ENCODE data around the gene LONP1.
"Not testable (repeated sequence)": the region's sequence is repeated elsewhere in the genome, so short reads cannot be mapped to it uniquely, and the experiment has no call there.

LONP1 gene

DNA sequence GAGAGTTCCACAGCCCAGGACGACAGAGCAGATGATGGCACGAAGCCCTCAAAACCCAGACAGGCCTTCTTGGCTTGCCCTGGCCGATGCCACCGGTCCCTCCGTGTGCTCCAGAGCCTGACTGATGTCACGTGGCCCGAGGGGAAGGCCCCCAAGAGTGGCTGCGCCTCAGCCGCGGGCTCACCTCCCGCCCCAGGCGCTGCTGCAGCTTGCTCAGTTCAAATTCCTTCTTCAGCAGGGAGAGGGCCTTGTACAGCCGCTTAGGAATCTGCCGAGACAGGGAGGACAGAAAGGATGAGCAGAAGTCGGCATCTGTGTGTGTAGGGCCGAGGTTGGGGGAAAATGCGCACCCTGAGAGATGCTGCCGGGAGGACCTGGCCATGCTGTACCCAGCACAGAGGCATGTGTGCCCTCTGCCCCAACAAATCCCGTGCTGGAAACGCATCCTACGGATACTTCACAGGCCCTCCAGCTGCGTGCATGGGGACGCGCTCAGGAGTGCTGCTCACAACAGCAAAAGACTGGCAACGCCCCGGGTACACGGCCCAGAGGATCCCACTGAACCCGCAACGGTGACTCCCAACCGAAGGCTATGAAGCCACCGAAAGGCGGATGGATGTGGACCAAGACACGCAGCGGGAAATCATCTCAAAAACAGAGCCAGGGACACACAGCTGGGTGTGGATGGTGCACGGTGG is 12.9 kb downstream of the LONP1 start:
- no peak overlapping the region for H3K4me3 ChIP-seq (ENCODE audit: low read depth, low read length)
- no peak for DNase-seq (ENCODE audit: low read depth)
- no peak for TF ChIP-seq MYC (IDR thresholded peaks at IDR 0.05; ENCODE audit: low read depth, low read length)
- TF ChIP-seq, protein P1, sequence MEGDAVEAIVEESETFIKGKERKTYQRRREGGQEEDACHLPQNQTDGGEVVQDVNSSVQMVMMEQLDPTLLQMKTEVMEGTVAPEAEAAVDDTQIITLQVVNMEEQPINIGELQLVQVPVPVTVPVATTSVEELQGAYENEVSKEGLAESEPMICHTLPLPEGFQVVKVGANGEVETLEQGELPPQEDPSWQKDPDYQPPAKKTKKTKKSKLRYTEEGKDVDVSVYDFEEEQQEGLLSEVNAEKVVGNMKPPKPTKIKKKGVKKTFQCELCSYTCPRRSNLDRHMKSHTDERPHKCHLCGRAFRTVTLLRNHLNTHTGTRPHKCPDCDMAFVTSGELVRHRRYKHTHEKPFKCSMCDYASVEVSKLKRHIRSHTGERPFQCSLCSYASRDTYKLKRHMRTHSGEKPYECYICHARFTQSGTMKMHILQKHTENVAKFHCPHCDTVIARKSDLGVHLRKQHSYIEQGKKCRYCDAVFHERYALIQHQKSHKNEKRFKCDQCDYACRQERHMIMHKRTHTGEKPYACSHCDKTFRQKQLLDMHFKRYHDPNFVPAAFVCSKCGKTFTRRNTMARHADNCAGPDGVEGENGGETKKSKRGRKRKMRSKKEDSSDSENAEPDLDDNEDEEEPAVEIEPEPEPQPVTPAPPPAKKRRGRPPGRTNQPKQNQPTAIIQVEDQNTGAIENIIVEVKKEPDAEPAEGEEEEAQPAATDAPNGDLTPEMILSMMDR (IDR thresholded peaks at IDR 0.05; ENCODE audit: low read depth, low read length) = no peak
- TF ChIP-seq, protein P2, sequence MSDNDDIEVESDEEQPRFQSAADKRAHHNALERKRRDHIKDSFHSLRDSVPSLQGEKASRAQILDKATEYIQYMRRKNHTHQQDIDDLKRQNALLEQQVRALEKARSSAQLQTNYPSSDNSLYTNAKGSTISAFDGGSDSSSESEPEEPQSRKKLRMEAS (IDR thresholded peaks at IDR 0.05; ENCODE audit: low read depth, low read length) = no peak
- TF ChIP-seq POLR2A (IDR thresholded peaks at IDR 0.05; ENCODE audit: extremely low read depth, insufficient read length) = no peak

DNA sequence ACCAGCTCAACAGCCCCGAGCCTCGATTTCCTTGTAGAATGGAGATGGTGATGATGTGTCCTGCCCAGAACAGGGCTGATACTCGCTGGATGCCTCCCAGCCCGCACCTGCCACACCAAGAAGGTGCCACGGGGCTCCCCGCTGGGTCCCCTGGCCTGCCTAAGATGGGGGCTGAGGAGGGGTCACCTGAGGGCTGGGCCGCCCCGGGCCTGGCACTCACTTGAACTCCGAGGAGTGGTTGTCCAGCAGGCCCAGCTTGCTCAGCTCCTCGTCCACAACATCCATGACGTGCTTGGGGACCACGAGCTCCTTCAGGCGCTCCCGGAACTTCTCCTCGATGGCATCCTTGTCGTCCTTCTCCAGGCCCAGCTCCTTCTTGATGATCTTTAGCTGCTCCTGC is 14.4 kb downstream of the LONP1 start:
- TF ChIP-seq, protein P2 (IDR thresholded peaks at IDR 0.05; ENCODE audit: low read depth, low read length) = no peak
- TF ChIP-seq MYC (IDR thresholded peaks at IDR 0.05; ENCODE audit: low read depth, low read length) (no peak), POLR2A (IDR thresholded peaks at IDR 0.05; ENCODE audit: extremely low read depth, insufficient read length) (no peak)
- TF ChIP-seq, protein P1 (IDR thresholded peaks at IDR 0.05; ENCODE audit: low read depth, low read length) = no peak
- DNase-seq (ENCODE audit: low read depth) = no peak
- H3K4me3 ChIP-seq (ENCODE audit: low read depth, low read length) = no peak overlapping the region

DNA sequence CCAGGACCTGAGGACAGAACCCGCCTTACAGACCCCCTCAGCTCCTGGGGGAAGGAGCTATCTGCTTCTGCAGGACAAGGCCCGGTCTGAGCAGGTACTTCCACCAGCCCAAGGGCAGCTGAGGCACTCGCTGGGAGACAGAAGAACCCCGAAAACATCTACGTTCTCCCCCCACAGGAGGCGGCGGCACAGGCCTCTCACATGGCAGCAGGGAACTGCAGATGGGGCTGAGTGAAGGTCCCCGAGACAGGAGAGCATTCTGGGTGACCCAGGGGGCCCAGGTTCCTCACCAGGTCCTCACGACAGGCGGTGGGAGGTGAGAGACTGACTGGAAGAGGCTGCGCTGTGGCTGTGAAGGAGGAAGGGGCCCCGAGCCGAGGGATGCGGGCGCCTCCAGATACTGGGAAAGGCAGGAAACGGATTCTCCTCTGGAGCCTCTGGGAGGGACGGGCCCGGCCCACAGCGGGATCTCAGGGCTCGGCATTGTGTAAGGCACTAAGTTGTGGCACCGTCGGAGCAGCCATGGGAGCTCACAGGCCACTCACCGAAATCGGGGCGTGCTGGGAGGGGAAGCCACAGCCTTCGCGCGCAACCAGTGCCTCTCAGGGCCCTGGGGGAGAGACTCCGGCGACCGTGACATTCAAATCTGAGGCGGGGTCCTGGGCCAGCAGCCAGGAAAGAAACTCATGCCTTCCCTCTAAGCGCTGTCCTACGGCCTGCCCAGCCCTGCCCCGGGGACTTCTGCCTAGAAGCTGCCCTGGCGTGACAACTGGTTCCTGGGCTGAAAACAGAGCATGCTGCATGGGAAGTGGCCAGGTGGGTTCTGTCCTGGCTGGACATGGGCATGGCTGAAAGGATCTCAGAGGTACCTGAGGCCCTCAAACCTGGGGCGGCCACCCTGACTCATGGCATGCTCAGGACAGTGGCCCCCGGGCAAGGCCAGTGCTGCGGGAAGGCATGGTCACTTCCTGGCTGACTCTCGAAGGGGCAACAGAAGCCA is 15.8 kb downstream of the LONP1 start:
- no peak overlapping the region for H3K4me3 ChIP-seq (ENCODE audit: low read depth, low read length)
- DNase-seq (ENCODE audit: low read depth) = no peak

DNA sequence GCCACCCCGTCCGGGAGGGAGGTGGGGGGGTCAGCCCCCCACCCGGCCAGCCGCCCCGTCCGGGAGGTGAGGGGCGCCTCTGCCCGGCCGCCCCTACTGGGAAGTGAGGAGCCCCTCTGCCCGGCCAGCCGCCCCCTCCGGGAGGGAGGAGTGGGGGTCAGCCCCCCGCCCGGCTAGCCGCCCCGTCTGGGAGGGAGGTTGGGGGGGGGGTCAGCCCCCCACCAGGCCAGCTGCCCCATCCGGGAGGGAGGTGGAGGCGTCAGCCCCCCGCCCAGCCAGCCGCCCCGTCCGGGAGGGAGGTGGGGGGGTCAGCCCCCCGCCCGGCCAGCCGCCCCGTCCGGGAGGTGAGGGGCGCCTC is 17.9 kb downstream of the LONP1 start:
- not testable (repeated sequence) for DNase-seq (ENCODE audit: low read depth); H3K4me3 ChIP-seq (ENCODE audit: low read depth, low read length)

More for the DNA sequence above, 15.8 kb downstream of the LONP1 start:
- TF ChIP-seq, protein P1 (IDR thresholded peaks at IDR 0.05; ENCODE audit: low read depth, low read length) = no peak
- TF ChIP-seq, protein P2 (IDR thresholded peaks at IDR 0.05; ENCODE audit: low read depth, low read length) = no peak
- TF ChIP-seq MYC (IDR thresholded peaks at IDR 0.05; ENCODE audit: low read depth, low read length) = no peak
- no peak for TF ChIP-seq POLR2A (IDR thresholded peaks at IDR 0.05; ENCODE audit: extremely low read depth, insufficient read length)

DNA sequence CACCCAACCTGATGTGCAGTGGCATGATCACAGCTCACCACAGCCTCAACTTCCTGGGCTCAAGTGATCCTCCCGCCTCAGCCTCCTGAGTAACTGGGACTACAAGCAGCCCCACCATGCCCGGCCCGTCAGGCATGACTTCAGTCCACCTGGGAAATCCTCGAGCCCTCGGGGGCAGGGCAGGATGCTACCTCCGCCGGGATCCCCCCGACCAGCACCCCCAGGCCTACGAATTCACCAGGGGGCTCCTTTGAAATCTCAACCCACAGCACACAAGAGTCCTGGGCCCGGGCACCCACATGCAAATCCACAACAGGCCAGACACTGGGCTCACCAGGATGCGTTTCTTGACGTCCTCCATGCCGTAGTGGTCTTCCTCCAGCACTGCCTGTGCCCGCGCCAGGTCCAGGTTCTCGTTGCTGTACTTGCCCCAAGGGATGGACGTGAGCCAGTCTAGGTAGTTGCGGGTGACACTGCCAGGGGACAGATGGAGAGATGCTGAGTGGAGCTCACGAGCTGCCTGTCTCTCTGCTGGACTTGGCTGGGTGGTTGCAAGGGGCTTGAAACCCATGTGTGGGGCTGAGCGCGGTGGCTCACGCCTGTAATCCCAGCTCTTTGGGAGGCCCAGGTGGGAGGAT is 19.4 kb downstream of the LONP1 start:
- no peak overlapping the region for H3K4me3 ChIP-seq (ENCODE audit: low read depth, low read length)
- TF ChIP-seq MYC (IDR thresholded peaks at IDR 0.05; ENCODE audit: low read depth, low read length) (no peak), POLR2A (IDR thresholded peaks at IDR 0.05; ENCODE audit: extremely low read depth, insufficient read length) (no peak)
- TF ChIP-seq, protein P2 (IDR thresholded peaks at IDR 0.05; ENCODE audit: low read depth, low read length) = no peak
- TF ChIP-seq, protein P1 (IDR thresholded peaks at IDR 0.05; ENCODE audit: low read depth, low read length) = no peak

More for the DNA sequence above, 19.4 kb downstream of the LONP1 start:
- DNase-seq (ENCODE audit: low read depth) = no peak

Measured in NB4 (cell line).